Heart right ventricle (tissue), 16 donors: ENCODE measurements around the gene IMMT. TPM values are rescaled to one million over a fixed set of nuclear protein-coding genes. Genes with fewer than 3 reads are reported as not detected.

Experiments
- ATAC-seq, 8 donors: fragments of 200-7000 bp; cut with Tn5 transposase; one replicate each; pipeline ENCODE4 v1.9.1; 2020; ENCODE audit warnings: mild to moderate bottlenecking in 8 of 8, moderate library complexity in 8 of 8, moderate number of reproducible peaks in 1 of 8
- DNase-seq, 2 donors: peaks; one replicate each; pipeline ENCODE4 v3.0.0-alpha.2; 2020
- H3K27ac ChIP-seq, 10 donors: fragments of 200-600 bp; sonication (generic) in 2 of 10; one replicate each; pipeline versions ENCODE4 v1.5.0 to v1.8.0; 2020 to 2022; ENCODE audit warnings: mild to moderate bottlenecking in 3 of 10
- H3K27me3 ChIP-seq, 7 donors: fragments of 200-600 bp; one replicate each; pipeline ENCODE4 v1.8.0; 2021 to 2022; ENCODE audit warnings: mild to moderate bottlenecking in 2 of 7
- H3K36me3 ChIP-seq, 9 donors: fragments of 200-600 bp; sonication (generic) in 1 of 9; one replicate each; pipeline versions ENCODE4 v1.5.0 to v1.8.0; 2020 to 2022; ENCODE audit warnings: mild to moderate bottlenecking in 2 of 9
- H3K4me1 ChIP-seq, 9 donors: fragments of 200-600 bp; sonication (generic) in 1 of 9; one replicate each; pipeline versions ENCODE4 v1.5.0 to v1.8.0; 2020 to 2022; ENCODE audit warnings: mild to moderate bottlenecking in 4 of 9
- H3K4me3 ChIP-seq, 10 donors: fragments of 200-600 bp; sonication (generic) in 2 of 10; one replicate each; pipeline versions ENCODE4 v1.5.0 to v1.8.0; 2020 to 2022; ENCODE audit warnings: mild to moderate bottlenecking in 7 of 10, moderate library complexity in 2 of 10
- H3K9me3 ChIP-seq, 11 donors: fragments of 200-600 bp in 10 of 11; sonication (generic) in 2 of 11; one replicate each; pipeline versions ENCODE4 v1.5.0 to v1.8.0; 2013 to 2022; ENCODE audit warnings: mild to moderate bottlenecking in 2 of 11, control low read depth in 1 of 11, moderate library complexity in 1 of 11
- whole genome bisulfite sequencing, 2 donors: extraction: QIAGEN DNeasy Blood & Tissue Kit; methylation state at CpG; one replicate each; pipeline ENCODE4 v1.1.7; 2013; ENCODE audit warnings: inconsistent platforms in 1 of 2; 5-methylcytosine and 5-hydroxymethylcytosine counted together
- intact Hi-C, 10 donors: fragments of 100-400 bp; cut with DNase I; formaldehyde crosslinking; loops; one replicate each; pipeline versions ENCODE4 v1.11.1 to v1.14.2; 2022
- polyA plus RNA-seq, 2 donors: library from polyadenylated mRNA; stranded (reverse); fragments of 200-250 nt; gene quantifications; one replicate each; pipeline ENCODE4 v1.2.3, GENCODE V29; 2013
- total RNA-seq, 10 donors: library from RNA; stranded (reverse); fragmentation: NEBNext Ultra II Directional in 3 of 10; extraction: Animal tissue kit (Norgen Biotek cat#: 25700) in 3 of 10; gene quantifications; one replicate each; pipeline versions ENCODE4 v1.2.1 to v1.2.4, GENCODE V29; 2021 to 2023
- TF ChIP-seq, protein P1 (sequence below), 9 donors: fragments of 200-600 bp; sonication (generic) in 2 of 9; IDR thresholded peaks; one replicate each; pipeline versions ENCODE4 v1.5.0 to v1.8.0; 2021 to 2022; ENCODE audit warnings: antibody characterized with exemption in 9 of 9, mild to moderate bottlenecking in 5 of 9, moderate library complexity in 1 of 9
- donor health status: Arrhythmogenic right ventricular cardiomyopathy.
- donor health status: ischemic (EF 13 %, LVEDD 7.1; RV severe dilation, severe dysfunction).
- donor health status: healthy with polysubstance abuse.
- donor health status: DM: no; HTN: yes; CAD: no.
- donor health status: DM: no; HTN: no; CAD: no.
- donor health status: ischemic (EF 25% LVEDD 6.9; RV normal size, moderate dysfunction).
- donor health status: ischemic (EF 25% LVEDD 5.7; RV mildly dilated, moderate dysfunction).
- donor health status: healthy.
- donor health status: DM: yes; HTN: yes; CAD: no.
- donor health status: Ischemic cardiomyopathy.
- donor health status: ischemic (EF 35%, LVEDD 5.7; RV mildly dilated, moderate dysfunction).
- donor health status: nonischemic (EF 11% LVEDD 7.7; RV severe dilation, severe dysfunction).
- donor health status: DM: yes; HTN: yes; CAD: no.
- donor health status: PGD.
- donor health status: ischemic (EF 29% LVEDD 5.4; RV normal size, mild dysfunction).
- donor health status: nonischemic (EF 23%, LVEDD 6.1; RV moderate dilation, normal function).

The IMMT gene
- total and polyA plus RNA-seq, 12 donors, result 48.2 to 333 (median 298) TPM

DNA sequence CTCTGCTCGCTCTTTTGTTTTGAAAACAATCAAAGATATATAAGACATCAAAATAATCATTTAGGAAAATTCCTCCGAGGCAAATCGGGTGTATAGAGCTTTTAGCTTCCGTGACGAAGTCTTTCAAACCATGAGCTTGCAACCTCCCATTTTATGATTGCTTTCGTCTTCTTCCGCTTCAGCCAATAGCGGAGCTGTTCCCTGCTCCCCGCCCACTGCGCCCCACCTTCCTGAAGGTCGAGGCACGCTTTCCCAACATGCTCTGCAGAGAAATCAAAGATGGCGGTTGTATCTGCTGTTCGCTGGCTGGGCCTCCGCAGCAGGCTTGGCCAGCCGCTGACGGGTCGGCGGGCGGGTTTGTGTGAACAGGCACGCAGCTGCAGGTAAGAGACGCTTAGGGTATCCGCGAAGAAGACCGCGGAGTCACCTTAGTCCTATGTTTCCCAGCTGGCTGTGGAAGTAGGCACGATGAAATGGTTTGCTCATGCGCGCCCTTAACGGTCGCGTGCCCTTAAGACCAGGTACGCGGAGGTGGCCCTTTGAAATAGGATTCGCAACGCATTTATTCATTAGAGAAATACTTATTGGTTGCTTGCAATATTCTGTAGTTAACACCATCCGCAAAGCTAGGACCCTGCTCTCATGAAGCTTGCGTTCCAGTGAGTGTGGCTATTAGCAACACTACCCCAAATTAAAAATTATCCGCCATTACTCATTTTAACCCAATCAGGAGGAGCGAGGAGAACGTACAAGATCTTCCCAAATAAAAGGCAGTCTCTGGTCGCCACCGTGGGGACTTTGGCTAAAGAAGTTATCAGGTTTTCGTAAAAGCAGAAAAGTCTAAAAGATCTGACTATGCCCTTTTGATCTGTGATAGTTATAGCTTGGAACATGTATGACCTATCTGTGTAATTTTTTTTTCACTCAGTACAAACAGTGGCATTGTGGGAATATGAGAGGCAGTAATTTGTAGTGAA lies 89.0 kb downstream of the IMMT start, which contains the start of gene PTCD3:
TSS of gene PTCD3 (plus strand) at position 267 of the 977 bp plus-strand sequence. CDS start at position 280, 13 bp downstream.
- intact Hi-C loops, result no loop called here
- H3K4me1 ChIP-seq, result peaks cover 0 to 42% (median 35%) of the 10 kb centered on the region in 9 donors

DNA sequence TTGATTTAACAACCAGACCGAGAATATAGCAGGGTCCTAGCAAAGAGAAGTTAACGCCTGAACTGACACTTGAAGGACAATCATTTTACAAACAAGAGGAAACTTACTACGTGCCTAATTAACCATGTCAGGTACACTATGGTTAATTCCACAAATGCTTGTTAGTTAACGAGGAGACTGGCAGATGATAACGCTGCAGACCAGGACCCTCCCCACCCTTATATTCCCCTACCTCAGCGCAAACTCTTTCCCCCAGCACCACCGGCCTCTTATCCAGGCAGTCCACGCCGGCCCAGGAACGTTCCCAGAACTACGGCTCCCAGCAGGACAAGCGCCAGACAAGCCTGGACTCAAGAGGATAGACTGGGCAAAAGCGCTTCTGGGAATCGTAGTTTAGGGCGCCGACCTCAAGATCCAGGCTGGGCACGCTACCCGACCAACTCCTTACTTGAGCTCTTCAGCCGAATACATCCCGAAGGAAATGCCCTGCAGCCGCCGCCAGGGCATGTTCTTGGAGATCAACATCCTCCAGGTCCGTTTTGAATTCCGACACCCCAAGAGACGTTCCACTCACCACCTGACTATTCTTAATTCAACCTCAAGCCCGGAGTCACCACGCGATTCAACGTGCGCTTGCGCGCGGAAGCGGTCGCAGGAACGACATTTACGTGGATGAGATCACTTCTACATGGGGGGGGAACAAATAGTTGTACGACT lies 89.9 kb downstream of the IMMT start, which contains the start of gene POLR1A:
TSS of gene POLR1A (minus strand) at position 635 of the 717 bp plus-strand sequence. CDS start at position 525, 110 bp downstream.
- intact Hi-C loops, result no loop called here
- ATAC-seq, result peak; percentile 95 to 98 (median 96)
- Histone ChIP-seq H3K4me3 (peak within 1 kb of the TSS; percentile 66 to 97 (median 84)), H3K27ac (peak within 1 kb of the TSS; percentile 33 to 86 (median 82)), H3K27me3 (no peaks in the 10 kb centered on the region), H3K36me3 (peaks cover 0 to 48% (median 12%) of the 10 kb centered on the region in 9 donors), H3K4me1 (peaks cover 0 to 42% (median 35%) of the 10 kb centered on the region in 9 donors), H3K9me3 (no peaks in the 10 kb centered on the region)
- DNase-seq, result peak; percentile 83 to 92
- 0 to 1% methylated on average over 38 of the region's 38 CpGs for WGBS, 2 donors
- TF ChIP-seq, protein P1, sequence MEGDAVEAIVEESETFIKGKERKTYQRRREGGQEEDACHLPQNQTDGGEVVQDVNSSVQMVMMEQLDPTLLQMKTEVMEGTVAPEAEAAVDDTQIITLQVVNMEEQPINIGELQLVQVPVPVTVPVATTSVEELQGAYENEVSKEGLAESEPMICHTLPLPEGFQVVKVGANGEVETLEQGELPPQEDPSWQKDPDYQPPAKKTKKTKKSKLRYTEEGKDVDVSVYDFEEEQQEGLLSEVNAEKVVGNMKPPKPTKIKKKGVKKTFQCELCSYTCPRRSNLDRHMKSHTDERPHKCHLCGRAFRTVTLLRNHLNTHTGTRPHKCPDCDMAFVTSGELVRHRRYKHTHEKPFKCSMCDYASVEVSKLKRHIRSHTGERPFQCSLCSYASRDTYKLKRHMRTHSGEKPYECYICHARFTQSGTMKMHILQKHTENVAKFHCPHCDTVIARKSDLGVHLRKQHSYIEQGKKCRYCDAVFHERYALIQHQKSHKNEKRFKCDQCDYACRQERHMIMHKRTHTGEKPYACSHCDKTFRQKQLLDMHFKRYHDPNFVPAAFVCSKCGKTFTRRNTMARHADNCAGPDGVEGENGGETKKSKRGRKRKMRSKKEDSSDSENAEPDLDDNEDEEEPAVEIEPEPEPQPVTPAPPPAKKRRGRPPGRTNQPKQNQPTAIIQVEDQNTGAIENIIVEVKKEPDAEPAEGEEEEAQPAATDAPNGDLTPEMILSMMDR (IDR thresholded peaks at IDR 0.05), result peak in 2 of 9 donors; percentile 7 to 8

More for the DNA sequence above, 89.0 kb downstream of the IMMT start, which contains the start of gene PTCD3:
- DNase-seq (peak; percentile 92 to 95), ATAC-seq (peak; percentile 95 to 98 (median 96))
- TF ChIP-seq, protein P1 (IDR thresholded peaks at IDR 0.05), result no peak
- WGBS, 2 donors, result 1% methylated on average over 44 of the region's 44 CpGs
- Histone ChIP-seq H3K9me3 (no peaks in the 10 kb centered on the region), H3K4me3 (peak within 1 kb of the TSS; percentile 66 to 97 (median 84)), H3K27ac (peak within 1 kb of the TSS; percentile 33 to 86 (median 82)), H3K36me3 (peaks cover 0 to 51% (median 19%) of the 10 kb centered on the region in 9 donors), H3K27me3 (no peaks in the 10 kb centered on the region)

DNA sequence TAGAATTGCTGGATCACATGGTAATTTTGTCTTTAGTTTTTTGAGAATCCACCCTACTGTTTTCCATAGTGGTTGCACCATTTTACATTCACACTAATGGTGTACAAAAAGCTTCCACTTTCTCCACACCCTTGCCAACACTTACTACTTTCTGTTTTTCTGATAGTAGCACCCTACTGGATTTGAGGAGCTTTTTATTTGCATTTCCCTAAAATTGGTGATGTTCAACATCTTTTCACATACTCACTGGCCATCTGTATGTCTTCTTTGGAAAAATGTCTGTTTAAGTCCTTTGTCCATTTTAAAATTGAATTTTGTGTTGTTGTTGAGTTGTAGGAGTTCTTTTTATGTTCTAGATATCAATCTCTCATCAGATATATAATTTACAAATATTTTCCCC lies 93.1 kb downstream of the IMMT start:
- DNase-seq, result no peak
- Histone ChIP-seq H3K4me1 (peaks cover 0 to 29% (median 23%) of the 10 kb centered on the region in 9 donors), H3K27me3 (no peaks in the 10 kb centered on the region), H3K4me3 (no peak overlapping the region), H3K27ac (no peak overlapping the region), H3K9me3 (no peaks in the 10 kb centered on the region), H3K36me3 (peaks cover 0 to 57% (median 11%) of the 10 kb centered on the region in 9 donors)
- no peak for ATAC-seq
- TF ChIP-seq, protein P1 (IDR thresholded peaks at IDR 0.05), result no peak
- intact Hi-C loops, result no loop called here

DNA sequence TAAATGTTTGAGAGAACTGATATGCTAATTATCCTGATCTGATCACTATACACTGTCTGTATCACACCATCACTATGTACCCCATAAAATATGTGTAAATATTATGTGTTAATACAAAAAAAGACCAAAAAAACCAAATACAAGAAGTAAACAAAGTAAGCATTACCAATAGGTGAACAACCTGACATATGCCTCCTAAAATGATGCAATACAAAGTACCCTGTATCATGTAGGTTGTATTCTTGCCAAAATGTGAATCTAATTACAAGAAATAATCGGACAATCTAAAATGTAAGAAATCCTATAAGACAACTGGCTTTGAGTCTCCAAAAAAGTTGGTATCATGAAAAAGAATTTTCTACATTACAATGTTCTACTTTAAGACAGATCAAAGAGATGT lies 97.3 kb downstream of the IMMT start:
- intact Hi-C loops, result no loop called here
- WGBS, 2 donors, result 96 to 97% methylated on average over 1 of the region's 1 CpG
- H3K9me3 ChIP-seq, result no peaks in the 10 kb centered on the region
- peaks cover 0 to 1% (median 0%) of the 10 kb centered on the region in 9 donors for H3K4me1 ChIP-seq
- no peak overlapping the region for H3K27ac ChIP-seq
- TF ChIP-seq, protein P1 (IDR thresholded peaks at IDR 0.05), result no peak
- H3K36me3 ChIP-seq, result peaks cover 0 to 94% (median 21%) of the 10 kb centered on the region in 9 donors
- H3K27me3 ChIP-seq, result no peaks in the 10 kb centered on the region
- no peak overlapping the region for H3K4me3 ChIP-seq
- no peak for ATAC-seq
- no peak for DNase-seq
